Ovary (tissue), 3 donors: Measurements from ENCODE around the gene ELMO2.

ENCODE experiments used
- POLR2A ChIP-seq: fragments of 450-650 bp; IDR thresholded peaks from one replicate; pipeline ENCODE4 v1.6.1; 2017; ENCODE audit warnings: antibody characterized with exemption, mild to moderate bottlenecking, moderate library complexity
- TF ChIP-seq, protein P1 (sequence below), 3 donors: fragments of 450-650 bp in 2 of 3; fragments of 200-600 bp in 1 of 3; IDR thresholded peaks; one replicate each; pipeline versions ENCODE4 v1.5.1 to v1.8.0; 2016 to 2022; ENCODE audit warnings: antibody characterized with exemption in 3 of 3, mild to moderate bottlenecking in 1 of 3
- donor health status: DM: no; HTN: no; CAD: no.

DNA sequence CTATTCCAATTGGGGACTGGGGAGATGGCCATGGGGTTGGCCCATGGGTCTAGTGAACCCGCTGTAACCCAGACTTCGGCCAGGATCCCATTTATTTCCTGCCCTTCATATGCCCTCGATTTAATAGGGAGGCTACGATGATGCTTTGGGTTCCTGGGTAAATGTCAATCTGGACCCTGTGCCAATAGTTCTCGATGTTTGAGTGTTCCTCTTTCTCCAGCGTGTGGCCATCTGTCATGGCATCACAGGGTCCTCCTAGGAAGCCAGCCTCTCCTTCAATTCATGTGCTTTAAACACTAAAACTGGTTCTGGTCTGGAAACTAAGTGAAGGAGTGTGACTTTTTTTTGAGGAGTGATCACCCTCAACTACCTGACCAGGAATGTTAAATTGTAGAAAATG is 28.7 kb upstream of the ELMO2 start:
- TF ChIP-seq, protein P1, sequence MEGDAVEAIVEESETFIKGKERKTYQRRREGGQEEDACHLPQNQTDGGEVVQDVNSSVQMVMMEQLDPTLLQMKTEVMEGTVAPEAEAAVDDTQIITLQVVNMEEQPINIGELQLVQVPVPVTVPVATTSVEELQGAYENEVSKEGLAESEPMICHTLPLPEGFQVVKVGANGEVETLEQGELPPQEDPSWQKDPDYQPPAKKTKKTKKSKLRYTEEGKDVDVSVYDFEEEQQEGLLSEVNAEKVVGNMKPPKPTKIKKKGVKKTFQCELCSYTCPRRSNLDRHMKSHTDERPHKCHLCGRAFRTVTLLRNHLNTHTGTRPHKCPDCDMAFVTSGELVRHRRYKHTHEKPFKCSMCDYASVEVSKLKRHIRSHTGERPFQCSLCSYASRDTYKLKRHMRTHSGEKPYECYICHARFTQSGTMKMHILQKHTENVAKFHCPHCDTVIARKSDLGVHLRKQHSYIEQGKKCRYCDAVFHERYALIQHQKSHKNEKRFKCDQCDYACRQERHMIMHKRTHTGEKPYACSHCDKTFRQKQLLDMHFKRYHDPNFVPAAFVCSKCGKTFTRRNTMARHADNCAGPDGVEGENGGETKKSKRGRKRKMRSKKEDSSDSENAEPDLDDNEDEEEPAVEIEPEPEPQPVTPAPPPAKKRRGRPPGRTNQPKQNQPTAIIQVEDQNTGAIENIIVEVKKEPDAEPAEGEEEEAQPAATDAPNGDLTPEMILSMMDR (IDR thresholded peaks at IDR 0.05): no peak
- TF ChIP-seq POLR2A: no peak
